HG02759 (cell line): Measurements from ENCODE around the gene FAM193A.
"Not testable (repeated sequence)": the region's sequence is repeated elsewhere in the genome, so short reads cannot be mapped to it uniquely, and the experiment has no call there.

Experiments
- ATAC-seq: cut with Tn5 transposase; IDR thresholded peaks from one replicate; pipeline ENCODE4 v1.9.1; 2021; ENCODE audit warnings: mild to moderate bottlenecking, moderate library complexity; ENCODE audit not compliant: unreplicated experiment

Gene FAM193A

GRCh38 chr4:2648159-2648814, 111.8 kb downstream of the FAM193A start:
- no peak for ATAC-seq

- no peak for ATAC-seq
These were observed 113.2 kb downstream of the FAM193A start for GRCh38 chr4:2649604-2650114.

GRCh38 chr4:2650276-2650675, 113.8 kb downstream of the FAM193A start:
- no peak for ATAC-seq

GRCh38 chr4:2651546-2651945, 115.1 kb downstream of the FAM193A start:
- no peak for ATAC-seq

- no peak for ATAC-seq
These were observed 115.6 kb downstream of the FAM193A start for GRCh38 chr4:2651998-2652397.

GRCh38 chr4:2652415-2653160, 116.1 kb downstream of the FAM193A start:
- ATAC-seq, result no peak

GRCh38 chr4:2660596-2661211, 124.3 kb downstream of the FAM193A start:
- no peak for ATAC-seq

- ATAC-seq, result no peak
These were observed 126.2 kb downstream of the FAM193A start for GRCh38 chr4:2662598-2662997.

- no peak for ATAC-seq
These were observed 126.8 kb downstream of the FAM193A start for GRCh38 chr4:2663275-2663674.

GRCh38 chr4:2666722-2667247, 130.3 kb downstream of the FAM193A start:
- no peak for ATAC-seq

- no peak for ATAC-seq
These were observed 131.0 kb downstream of the FAM193A start for GRCh38 chr4:2667428-2667827.

- no peak for ATAC-seq
These were observed 134.9 kb downstream of the FAM193A start for GRCh38 chr4:2671267-2671895.

- ATAC-seq, result no peak
These were observed 135.6 kb downstream of the FAM193A start for GRCh38 chr4:2672082-2672481.

- no peak for ATAC-seq
These were observed 136.3 kb downstream of the FAM193A start for GRCh38 chr4:2672700-2673099.

GRCh38 chr4:2673157-2673556, 136.7 kb downstream of the FAM193A start:
- ATAC-seq, result no peak

GRCh38 chr4:2679762-2680161, 143.3 kb downstream of the FAM193A start:
- ATAC-seq, result not testable (repeated sequence)

- ATAC-seq, result no peak
These were observed 148.0 kb downstream of the FAM193A start for GRCh38 chr4:2684486-2684885.

GRCh38 chr4:2685541-2685940, 149.1 kb downstream of the FAM193A start:
- no peak for ATAC-seq

- no peak for ATAC-seq
These were observed 150.2 kb downstream of the FAM193A start for GRCh38 chr4:2686379-2687265.

- no peak for ATAC-seq
These were observed 151.8 kb downstream of the FAM193A start for GRCh38 chr4:2688281-2688680.
